GM06990 (cell line): ENCODE results near the gene SP1.
A peak's percentile ranks its signal among the peaks of the same experiment; 100 is the strongest.

Experiments used
- DNase-seq: peaks from one replicate; pipeline ENCODE4 v3.0.0-alpha.2; 2011; ENCODE audit not compliant: insufficient read length; ENCODE audit errors: extremely low read depth
- H3K27me3 ChIP-seq: replicated peaks from 2 replicates; pipeline ENCODE4 v1.6.0; 2011; ENCODE audit warnings: low read length; ENCODE audit not compliant: control insufficient read depth, insufficient read depth
- H3K36me3 ChIP-seq: 2 replicates; pipeline ENCODE4 v1.5.1; 2011; ENCODE audit warnings: low read length; ENCODE audit not compliant: control insufficient read depth, insufficient read depth
- H3K4me3 ChIP-seq: replicated peaks from 2 replicates; pipeline ENCODE4 v1.5.1; 2011; ENCODE audit warnings: low read depth, mild to moderate bottlenecking, control low read depth, low read length
- CTCF ChIP-seq: IDR thresholded peaks from 2 replicates; pipeline ENCODE4 v1.5.1; 2011; ENCODE audit warnings: low read length, control low read depth, mild to moderate bottlenecking, inconsistent platforms; ENCODE audit not compliant: insufficient read depth, poor library complexity, severe bottlenecking

The SP1 gene

GRCh38 chr12:53343969-53344368, 36.0 kb upstream of the SP1 start:
- no peak for DNase-seq
- no peak for TF ChIP-seq CTCF
- no peaks in the 10 kb centered on the region for H3K27me3 ChIP-seq
- H3K4me3 ChIP-seq: no peak overlapping the region
- no peaks in the 10 kb centered on the region for H3K36me3 ChIP-seq

DNA sequence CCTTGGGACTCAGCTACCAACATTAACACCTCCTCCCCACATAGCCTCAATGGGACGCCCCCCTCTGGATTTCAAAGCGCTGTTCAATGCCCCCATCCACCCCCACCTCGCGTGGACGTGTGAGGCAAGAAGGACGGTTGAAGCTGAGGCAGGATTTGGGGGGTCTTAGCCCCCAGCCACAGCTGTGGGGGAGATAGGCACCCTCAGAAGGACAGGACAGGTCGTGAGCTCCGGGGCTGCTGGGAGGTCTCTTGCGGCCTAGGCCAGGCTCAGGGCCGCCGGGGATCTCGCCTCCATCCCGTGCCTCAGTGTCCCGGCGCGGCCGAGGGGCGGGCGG, 35.5 kb upstream of the SP1 start:
- TF ChIP-seq CTCF: no peak
- H3K36me3 ChIP-seq: no peaks in the 10 kb centered on the region
- peak overlapping the region; percentile 72 for H3K4me3 ChIP-seq
- no peak for DNase-seq
- no peaks in the 10 kb centered on the region for H3K27me3 ChIP-seq

DNA sequence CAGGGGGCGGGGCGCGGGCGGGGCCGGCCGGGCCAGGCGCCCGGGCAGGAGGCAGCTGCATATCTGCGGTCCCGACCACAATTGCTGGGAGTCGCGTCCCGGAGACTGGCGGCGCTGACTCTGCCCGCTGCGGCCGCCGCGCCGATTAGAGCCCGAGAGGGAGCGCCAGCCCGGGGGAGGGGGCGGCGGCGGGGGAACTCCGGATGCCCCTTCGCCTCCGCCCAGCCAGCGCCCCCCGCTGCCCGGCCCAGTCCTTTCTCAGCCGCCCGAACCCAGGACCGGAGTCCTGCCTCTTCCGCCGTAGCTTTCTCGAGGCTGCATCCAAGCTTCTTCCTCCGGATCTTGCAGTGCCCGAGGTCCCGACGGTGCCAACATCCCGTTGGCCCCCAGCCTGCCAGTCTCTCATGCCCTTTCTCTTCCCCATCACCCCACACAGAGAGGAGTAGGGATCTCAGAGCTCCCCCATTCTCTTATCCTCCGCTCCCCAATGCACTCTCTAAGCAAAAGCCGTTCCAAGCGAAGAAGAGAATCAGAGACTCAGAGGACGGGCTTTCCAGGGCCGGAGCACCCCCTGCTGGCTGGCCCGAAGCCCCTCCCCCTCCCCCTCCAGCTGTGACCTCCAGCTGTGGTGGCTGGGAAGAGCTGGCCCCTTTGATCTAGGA, 35.0 kb upstream of the SP1 start:
- H3K4me3 ChIP-seq: peak overlapping the region; percentile 72
- peak; percentile 88 for TF ChIP-seq CTCF
- H3K36me3 ChIP-seq: no peaks in the 10 kb centered on the region
- no peaks in the 10 kb centered on the region for H3K27me3 ChIP-seq
- DNase-seq: peak; percentile 75

DNA sequence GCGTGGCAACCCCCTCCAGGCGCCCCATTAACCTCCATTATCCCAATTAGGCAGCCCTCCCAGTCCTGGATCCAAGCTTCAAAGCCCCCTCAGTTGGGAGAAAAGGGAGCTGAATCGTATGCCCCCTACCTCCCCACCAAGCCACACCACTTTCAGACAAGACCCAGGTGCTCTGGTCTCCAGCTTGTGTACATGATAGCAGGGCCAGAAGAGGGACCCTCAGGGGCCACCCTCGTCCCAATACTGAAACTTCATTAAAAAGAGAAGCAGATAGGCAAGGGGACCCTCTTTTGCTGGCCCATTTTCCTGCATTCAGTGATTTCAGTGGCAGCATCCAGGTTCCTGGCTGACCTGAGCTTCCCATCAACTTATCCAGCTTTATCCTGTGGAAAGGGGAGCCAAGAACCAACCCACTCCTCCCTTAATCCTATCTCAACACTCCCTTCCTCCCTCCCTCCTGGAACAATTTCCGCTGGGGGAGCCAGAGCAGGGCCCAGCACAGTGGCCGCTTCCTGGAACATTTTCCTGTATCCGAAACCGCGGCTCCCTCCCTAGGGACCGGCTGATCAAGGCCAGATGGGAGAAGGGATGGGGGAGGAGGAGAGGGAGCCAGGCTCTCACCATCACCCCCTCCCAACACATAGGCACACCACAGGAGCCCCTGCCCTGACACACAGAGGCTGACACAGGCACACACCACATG, 34.3 kb upstream of the SP1 start:
- no peaks in the 10 kb centered on the region for H3K27me3 ChIP-seq
- peak overlapping the region; percentile 72 for H3K4me3 ChIP-seq
- TF ChIP-seq CTCF: no peak
- DNase-seq: no peak
- H3K36me3 ChIP-seq: no peaks in the 10 kb centered on the region

- no peak for TF ChIP-seq CTCF
- H3K36me3 ChIP-seq: no peaks in the 10 kb centered on the region
- DNase-seq: no peak
- no peak overlapping the region for H3K4me3 ChIP-seq
- H3K27me3 ChIP-seq: no peaks in the 10 kb centered on the region
Measured at GRCh38 chr12:53346491-53346890, 33.5 kb upstream of the SP1 start.
